Measurements from ENCODE around the gene TMEM63A.
"Not testable (repeated sequence)": the region's sequence is repeated elsewhere in the genome, so short reads cannot be mapped to it uniquely, and the experiment has no call there.

TMEM63A gene

GRCh38 chr1:225845097-225845496 lies 37.1 kb downstream of the TMEM63A start:
- no peak for DNase-seq (ENCODE audit: low read depth)

DNA sequence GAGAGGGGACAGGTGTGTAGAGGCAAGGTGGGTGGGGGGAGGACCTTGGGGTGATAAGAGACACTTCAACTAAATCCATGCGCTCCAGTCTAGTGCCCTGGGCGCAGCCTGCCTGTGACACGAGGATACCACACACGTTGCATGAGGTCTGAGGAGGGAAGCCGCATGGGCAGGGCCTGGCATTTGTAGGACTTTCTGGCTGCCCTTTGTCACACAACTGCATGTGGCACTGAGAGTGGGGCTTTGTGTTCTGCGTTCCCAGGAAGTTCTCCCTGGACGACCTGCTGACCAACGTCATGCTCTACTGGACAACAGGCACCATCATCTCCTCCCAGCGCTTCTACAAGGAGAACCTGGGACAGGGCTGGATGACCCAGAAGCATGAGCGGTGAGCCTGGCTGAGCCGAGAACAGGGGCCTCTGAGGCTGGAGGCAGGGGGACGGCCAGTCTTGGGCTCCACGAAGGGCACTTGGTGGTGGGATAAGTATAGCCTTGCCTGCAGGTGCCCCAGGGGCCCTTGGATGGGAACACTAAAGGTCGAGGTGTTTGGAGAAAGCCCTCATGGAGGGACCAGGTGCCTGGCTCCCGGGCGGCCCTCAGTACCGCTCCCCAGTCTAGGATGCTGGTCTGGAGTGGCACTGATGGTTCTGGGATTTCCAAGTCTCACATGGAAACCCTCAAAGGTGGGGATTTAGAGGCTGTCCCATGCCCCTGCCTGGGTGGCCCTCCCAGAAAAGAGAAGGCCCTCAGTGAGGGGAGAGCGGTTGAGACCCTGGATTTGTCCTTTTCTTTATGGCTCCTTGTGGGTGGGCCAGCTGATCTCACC lies 37.7 kb downstream of the TMEM63A start:
- no peak for DNase-seq (ENCODE audit: low read depth)

GRCh38 chr1:225843426-225843795 lies 38.8 kb downstream of the TMEM63A start:
- DNase-seq (ENCODE audit: low read depth): no peak

- DNase-seq (ENCODE audit: low read depth): peak; percentile 15
Observed at GRCh38 chr1:225842788-225843425, 39.3 kb downstream of the TMEM63A start.

DNA sequence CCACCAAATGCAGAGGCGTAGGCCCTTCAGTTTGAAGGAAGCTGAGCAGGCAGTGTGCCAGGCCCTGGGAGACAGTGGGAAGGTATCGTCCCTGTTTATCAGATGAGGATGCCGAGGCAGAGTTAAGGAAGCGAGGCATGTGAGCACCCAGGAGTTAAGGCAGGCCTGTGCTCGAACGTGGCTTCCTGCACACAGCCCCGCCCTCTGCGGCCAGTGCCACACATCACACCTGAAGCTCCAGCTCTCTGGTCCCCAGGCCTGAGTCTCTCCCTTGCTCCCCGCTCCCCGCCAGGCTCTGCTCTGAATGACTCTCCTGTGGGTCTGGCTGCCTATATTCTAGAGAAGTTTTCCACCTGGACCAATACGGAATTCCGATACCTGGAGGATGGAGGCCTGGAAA lies 40.1 kb downstream of the TMEM63A start:
- no peak for DNase-seq (ENCODE audit: low read depth)

- DNase-seq (ENCODE audit: low read depth): no peak
Observed at GRCh38 chr1:225840713-225841112, 41.5 kb downstream of the TMEM63A start.

- no peak for DNase-seq (ENCODE audit: low read depth)
Observed at GRCh38 chr1:225840223-225840610, 42.0 kb downstream of the TMEM63A start.

GRCh38 chr1:225838793-225839192 lies 43.4 kb downstream of the TMEM63A start:
- no peak for DNase-seq (ENCODE audit: low read depth)

- DNase-seq (ENCODE audit: low read depth): not testable (repeated sequence)
Observed at GRCh38 chr1:225836296-225836695, 45.9 kb downstream of the TMEM63A start.

- peak; percentile 13 for DNase-seq (ENCODE audit: low read depth)
Observed at GRCh38 chr1:225835856-225836255, 46.3 kb downstream of the TMEM63A start.

DNA sequence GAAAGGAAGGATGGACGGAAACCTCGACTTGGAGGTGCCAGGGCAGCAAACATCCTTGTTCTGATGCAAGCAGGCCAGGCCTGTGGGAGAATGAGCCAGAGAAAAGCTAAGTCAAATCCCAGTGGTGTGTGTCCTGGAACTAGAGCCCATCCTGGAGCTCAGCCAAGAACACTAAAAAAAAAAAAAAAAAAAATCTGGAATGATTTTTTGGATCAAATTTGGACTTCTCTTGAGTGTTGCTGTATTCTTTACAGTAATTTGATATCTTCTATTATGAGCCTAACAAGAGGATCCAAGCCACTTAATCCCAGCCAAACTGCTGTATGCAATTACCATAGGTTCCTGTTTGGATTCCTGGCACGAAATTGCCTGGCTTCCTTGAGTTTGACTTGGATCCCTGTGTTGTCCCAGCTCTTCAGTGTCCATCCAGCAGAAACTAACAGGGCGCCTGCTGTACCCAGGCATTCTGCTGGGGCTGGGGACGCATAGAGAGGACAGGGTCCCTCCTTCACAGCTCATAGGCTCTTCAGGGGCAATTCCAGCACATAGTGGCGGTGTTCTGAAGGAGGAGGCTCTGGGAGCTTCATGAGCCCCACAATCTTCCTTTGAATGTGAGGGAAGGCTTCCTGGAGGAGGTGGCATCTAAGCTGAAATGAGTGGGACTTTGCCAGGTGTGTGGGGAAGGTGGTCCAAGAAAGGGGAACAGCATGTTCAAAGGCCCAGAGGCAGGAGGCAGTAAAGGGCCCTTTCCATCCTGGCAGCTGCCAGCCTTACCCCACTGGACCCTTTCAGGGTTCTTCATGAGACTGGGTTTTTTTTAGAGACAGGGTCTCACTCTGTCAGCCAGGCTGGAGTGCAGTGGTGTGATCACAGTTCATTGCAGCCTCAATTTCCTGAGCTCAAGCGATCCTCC lies 47.5 kb downstream of the TMEM63A start:
- DNase-seq (ENCODE audit: low read depth): peak; percentile 46

GRCh38 chr1:225830841-225831240 lies 51.3 kb downstream of the TMEM63A start:
- DNase-seq (ENCODE audit: low read depth): no peak

- no peak for DNase-seq (ENCODE audit: low read depth)
Observed at GRCh38 chr1:225828706-225829345, 53.4 kb downstream of the TMEM63A start.

DNA sequence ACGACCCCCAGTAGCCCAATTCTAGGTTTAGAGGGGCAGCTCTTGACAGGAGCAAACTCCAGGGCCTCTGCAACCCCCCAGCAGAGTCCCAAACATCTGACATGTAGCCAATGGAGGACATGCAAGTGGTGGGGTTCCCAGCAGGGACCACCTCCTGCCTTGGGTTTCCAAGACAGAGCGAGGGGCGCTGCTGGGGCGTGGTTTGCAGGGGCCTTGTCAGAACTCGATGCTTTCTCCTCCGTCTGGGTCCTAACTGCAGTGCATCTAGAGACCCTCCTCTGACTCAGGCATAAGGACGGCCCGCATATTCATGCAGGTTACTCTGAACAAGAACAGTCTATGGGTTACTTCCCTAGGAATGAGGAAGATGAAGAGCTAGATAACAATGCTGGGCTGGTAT lies 55.1 kb downstream of the TMEM63A start:
- no peak for DNase-seq (ENCODE audit: low read depth)

DNA sequence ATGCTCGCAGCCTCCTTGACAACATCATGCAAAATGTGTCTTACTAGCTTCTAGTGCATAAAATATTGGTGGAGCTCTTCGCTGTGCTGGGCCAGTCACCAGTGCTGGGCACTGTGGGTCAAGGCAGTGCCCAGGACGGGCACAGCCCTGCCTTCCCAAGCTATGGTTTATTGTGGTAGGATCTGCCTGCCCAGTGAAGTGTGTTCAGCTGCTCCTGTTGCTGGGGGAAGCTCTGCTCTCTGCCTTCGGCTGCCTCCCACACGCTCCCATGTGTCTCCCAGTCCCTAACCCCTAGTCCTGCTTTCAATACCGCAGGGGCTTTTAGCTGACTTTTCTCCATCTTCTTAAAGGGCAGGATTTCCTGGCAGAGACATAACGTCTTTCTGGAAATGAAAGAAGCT lies 56.6 kb downstream of the TMEM63A start:
- peak; percentile 30 for DNase-seq (ENCODE audit: low read depth)

DNA sequence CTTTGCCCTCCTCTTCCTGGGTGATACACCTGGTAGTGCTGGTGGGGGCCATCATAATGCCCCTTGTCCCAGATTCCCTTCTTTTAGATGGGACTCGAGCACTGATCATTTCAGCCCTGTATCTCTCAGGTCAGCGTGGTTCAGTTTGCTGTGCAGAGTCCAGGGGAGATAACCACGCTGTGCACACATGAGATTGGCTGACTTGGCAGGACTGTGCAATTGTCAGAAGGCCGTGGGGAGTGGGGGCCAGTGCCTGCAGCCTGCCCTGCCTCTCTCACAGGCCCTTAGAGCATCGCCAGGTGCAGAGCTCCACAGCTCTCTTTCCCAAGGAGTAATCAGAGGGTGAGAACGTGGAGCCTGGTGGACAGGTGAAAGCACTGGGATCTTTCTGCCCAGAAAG lies 57.1 kb downstream of the TMEM63A start:
- DNase-seq (ENCODE audit: low read depth): no peak

DNA sequence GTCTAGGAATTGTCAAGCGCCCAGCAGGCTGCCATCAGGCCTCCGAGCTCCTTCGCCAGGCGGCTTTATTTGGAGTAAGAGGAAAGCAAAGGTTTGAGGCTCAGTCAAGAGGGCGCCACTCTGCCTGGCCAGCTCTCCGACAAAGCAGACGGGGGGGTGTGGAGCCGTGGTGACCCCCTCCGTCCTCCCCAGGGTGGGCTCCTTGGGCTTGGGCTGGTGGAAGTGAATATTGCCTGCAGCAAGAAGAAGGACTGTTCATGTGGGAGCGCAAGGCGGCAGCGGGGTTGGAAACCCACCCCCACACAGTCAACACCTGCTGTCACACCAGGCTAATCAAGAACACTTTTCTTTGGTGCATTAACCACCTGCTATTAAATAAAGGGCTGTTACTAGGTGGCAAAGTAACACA lies 57.6 kb downstream of the TMEM63A start:
- DNase-seq (ENCODE audit: low read depth): no peak

DNA sequence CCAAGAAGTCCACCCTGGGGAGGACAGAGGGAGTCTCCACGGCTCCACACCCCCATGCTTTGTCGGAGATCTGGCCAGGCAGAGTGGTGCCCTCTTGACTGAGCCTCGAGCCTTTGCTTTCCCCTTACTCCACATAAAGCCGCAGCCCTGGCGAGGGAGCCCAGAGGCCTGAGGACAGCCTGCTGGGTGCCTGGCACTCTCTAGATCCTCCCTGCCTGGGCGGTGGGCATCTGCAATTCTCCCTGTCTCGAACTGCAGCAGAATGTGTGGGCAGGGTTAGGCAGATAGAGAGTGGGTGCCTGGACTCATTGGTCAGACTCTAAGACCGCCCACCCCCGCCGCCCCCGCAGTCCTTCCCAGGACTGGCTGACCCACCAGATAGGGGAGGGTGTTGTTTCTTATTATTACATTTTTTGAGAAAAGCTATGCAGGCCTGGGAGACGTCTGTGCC lies 58.3 kb downstream of the TMEM63A start:
- DNase-seq (ENCODE audit: low read depth): peak; percentile 13

DNA sequence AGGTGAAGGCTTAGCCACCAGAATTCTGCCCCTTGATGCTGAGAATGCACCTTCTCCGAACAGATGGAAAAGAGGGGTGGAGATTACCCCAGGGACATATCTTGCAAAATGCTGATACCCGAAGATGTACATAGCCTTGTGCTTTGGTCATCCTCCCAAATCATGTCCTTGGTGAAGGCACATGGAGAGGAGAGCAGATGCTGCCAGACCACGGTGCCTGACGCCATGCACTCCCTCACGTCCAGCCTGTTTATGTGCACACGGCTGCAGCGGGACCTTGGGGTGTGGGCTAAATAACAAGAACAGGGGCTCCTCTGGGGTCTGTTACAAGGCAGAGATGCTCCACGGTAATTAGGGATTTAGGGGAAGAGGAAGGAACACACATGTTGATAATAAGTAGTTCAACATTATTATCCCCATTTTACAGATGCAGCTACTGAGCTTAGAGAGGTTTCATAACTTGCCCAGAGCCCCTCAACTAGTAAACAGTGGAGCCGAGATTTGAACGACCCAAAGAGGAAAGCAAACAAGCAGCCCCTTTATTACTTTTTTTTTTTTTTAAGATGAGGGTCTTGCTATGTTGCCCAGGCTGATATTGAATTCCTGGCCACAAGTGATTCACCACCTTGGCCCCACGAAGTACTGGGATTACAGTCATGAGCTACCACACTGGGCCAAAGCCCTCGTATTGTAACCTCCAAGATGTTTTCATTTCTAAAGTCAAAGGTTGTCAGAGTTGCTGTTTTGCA lies 59.4 kb downstream of the TMEM63A start:
- DNase-seq (ENCODE audit: low read depth): no peak

DNA sequence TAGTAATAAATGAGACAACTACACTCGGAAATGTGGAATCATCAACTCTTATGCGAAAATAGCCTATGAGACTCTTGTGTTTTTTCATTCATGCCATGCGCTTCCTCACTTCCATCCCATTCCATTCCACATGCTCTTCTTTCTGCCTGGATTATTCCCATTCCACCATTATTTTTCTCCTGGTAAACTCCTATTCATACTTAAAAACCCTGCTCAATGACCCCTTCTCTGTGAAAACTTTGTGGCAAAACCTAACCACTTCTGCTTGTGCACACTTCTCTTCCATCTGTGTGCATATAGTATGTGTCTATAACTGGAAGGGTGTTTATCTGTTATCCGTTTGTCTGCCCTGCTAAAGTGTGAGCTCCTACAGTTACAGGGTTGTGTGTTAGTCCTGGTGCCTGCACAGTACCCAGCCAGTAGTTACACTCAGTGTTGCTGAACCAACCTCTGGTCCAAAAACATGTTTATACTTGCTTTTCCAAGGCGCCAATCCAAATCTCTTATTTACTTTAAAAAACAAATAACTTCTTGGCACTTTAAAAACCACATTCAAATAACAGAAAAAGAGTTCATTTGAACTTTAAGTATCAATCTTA lies 61.6 kb downstream of the TMEM63A start:
- no peak for DNase-seq (ENCODE audit: low read depth)
